HG02852 (cell line): ENCODE measurements around the gene ATG16L2.
"Not testable (repeated sequence)": the region's sequence is repeated elsewhere in the genome, so short reads cannot be mapped to it uniquely, and the experiment has no call there.

ENCODE experiments used
- ATAC-seq: cut with Tn5 transposase; IDR thresholded peaks from one replicate; pipeline ENCODE4 v1.9.1; 2021; ENCODE audit warnings: mild to moderate bottlenecking, moderate library complexity; ENCODE audit not compliant: unreplicated experiment

The ATG16L2 gene

DNA sequence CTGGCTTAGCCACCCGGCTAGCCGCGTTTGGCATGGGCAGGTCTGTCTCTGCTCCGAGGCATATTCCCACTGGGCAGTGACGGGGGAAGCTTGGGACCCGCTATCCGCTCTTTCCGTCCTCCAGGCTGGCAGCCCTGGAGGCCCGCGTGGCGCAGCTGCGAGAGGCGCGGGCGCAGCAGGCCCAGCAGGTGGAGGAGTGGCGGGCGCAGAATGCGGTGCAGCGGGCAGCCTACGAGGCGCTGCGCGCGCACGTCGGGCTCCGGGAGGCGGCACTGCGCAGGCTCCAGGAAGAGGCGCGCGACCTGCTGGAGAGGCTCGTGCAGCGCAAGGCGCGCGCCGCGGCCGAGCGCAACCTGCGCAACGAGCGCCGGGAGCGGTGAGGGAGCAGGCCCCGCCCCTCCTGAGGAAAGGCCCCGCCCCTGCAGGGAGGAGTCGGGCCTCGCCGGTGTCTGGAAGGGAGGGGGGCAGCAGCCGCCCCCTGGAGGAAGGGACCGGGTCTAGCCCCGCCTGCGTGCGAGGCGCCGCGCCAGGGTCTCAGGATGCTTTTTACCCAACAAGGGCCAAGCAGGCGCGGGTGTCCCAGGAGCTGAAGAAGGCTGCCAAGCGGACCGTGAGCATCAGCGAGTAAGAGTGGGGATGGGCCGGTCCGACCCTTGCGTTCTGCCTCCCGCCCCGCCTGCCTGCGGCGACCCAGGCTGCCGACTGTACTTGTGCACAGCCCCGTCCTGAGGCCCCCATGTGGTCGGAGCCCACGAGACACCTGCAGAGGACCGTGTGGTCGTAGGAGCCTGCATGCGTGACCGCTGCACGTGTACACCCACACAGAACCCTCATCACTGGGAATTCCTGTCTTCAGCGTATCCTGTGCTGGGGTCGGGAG is 7.9 kb downstream of the ATG16L2 start:
- peak; percentile 43 for ATAC-seq

DNA sequence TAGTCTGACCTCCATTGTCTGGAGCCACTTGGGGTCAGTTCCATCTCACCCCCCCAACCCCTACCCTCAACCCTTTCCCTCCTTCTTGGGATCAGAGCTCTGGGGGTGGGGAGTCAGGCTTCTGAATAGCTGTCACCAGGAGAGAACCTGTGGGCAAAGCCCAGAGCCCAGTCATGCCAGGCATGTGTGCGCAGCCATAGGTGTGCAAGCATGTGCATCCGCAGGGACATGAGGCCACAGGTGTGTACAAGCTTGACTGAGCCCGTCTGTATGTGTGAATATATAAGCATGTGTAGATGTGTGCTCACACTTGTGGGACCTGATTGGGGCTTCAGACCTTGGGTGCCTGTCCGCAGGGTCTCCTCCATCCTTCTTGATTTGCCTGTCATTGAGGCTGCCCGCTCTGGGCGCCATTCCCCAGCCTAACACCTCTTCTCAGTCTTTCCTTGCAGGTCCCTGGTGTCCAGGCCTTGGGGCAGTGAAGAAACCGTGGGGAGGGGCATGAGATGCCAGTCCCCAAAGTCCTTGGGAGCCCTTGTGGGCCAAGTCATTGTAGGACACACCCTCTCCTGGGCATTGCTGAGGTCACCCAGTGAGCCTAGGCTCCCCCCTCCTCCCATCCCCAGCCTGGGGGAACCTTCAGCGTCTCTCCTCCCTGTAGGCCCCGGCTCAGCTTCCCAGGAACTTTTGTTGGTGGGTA is 9.0 kb downstream of the ATG16L2 start:
- ATAC-seq: no peak

DNA sequence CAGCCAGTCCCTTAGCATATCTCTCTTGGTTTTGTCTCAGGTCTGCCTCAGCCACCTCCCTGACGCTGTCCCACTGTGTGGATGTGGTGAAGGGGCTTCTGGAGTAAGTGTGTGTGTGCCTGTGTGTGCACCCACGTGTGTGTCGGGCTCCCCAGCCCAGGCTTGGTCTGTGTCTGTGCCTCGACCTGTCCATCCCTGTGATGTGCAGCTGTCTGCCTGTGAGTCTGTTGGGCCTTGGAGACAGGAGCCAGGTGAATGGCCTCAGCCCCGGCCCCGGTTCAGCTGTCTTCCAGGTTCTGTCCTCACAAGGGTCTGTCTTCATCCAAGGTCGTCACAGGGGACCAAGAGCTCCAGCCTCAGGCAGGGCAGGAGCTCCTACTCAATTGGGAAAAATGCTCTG is 9.8 kb downstream of the ATG16L2 start:
- no peak for ATAC-seq

DNA sequence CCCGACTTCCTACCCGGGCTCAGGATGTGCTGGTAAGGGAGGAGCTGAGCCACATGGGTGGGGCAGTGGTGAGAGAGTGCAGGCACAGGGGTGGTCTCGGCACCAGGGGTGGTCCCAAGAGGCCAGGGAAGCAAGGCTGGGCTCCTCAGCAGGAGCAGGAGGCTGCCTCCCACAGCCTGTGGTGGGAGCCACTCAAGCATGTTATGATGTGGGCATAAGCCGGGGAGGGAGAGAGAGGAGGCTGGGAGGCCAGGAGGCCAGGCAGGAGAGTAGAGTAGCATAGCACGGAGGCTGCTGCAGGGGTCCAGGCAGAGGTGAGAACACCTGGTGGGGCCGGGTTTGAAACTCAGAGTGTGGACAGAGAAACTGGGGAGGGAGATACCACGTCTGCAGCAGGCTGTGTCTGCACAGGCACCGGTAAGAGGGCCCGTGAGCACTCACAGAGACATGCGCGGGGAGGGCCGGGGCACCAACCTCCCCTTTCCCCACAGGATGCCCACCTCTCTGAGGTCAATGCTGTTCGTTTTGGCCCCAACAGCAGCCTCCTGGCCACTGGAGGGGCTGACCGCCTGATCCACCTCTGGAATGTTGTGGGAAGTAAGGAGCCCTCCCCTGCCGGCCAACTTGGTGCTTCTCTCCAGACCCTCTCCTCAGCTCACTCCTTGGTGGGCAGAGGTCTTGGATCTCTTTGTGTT is 10.7 kb downstream of the ATG16L2 start:
- no peak for ATAC-seq

DNA sequence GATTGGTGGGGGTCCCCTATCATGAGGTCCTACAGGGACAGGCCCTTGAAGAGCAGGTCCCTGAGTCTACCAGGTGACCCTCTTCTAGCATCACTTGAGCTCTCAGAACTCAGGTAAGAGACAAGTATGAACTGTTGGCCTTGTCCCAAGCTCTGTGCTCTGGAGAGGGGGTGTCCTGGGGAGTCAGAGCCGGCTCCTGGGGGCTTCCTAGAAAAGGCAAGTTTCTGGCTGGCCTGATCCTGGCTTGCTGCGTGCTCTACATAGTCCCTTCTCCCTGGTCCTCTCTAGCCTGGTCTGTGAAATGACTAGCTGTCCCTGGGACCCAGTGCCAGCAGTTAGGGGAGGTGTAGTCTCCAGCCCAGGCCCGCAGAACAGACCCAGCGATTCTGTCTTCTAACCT is 11.4 kb downstream of the ATG16L2 start:
- no peak for ATAC-seq

DNA sequence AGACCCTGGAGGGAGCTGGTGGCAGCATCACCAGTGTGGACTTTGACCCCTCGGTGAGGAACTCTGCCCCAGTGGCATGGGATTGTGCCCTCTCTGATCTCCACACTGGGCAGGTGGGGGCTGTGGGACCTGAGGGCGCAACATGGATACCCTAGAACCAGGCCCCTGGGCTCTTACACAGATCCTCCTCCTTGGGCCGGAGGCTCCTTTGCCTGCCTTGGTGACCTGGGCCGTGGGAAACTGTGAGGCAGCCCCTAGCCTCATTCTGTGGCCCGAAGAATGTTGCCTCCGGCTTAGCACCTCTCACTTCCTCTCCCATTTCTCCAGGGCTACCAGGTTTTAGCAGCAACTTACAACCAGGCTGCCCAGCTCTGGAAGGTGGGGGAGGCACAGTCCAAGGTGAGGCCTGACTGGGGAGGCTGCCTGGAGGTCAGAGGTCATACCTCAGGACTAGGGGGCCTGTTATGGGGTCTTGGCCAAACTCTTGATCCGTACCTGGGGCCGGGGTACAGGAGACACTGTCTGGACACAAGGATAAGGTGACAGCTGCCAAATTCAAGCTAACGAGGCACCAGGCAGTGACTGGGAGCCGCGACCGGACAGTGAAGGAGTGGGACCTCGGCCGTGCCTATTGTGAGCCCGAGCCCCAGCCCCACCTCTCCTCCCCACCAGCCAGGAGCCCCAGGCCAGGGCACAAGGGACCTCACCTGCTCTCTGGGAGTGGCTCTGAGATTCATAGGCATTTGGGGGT is 12.2 kb downstream of the ATG16L2 start:
- no peak for ATAC-seq

DNA sequence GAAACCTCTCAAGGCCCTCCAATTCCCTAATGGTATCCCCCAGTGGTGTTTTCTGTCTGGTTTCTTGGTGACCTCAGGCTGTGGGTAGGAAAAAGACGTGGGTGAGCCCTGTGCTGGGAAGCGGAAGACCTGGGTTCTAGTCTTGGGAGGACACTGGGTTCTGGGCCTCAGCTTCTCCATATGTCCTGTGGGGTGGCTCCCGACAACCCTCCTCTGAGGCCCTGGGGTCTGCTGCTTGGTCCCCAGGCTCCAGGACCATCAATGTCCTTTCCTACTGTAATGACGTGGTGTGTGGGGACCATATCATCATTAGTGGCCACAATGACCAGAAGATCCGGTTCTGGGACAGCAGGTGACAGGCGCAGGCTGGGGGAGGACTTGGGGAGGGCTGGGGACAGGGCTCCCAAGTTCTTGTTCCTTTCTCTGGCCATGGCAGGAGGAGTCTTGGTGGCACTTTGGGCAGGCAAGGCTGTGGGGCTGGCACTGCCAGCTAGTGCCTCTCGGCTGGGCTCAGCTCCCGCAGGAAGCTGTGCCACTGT is 12.8 kb downstream of the ATG16L2 start:
- no peak for ATAC-seq

DNA sequence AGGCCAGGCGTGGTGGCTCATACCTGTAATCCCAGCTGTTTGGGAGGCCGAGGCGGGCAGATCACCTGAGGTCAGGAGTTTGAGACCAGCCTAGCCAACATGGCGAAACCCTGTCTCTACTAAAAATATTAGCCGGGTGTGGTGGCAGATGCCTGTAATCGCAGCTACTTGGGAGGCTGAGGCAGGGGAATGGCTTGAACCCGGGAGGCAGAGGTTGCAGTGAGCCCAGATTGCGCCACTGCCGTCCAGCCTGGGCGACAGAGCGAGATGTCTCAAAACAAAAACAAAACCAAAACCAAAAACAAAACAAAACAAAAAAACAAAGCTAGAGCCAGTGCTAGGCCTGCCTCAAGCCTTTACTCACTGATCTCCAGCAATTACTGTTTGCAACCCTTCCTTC is 13.4 kb downstream of the ATG16L2 start:
- ATAC-seq: not testable (repeated sequence)

DNA sequence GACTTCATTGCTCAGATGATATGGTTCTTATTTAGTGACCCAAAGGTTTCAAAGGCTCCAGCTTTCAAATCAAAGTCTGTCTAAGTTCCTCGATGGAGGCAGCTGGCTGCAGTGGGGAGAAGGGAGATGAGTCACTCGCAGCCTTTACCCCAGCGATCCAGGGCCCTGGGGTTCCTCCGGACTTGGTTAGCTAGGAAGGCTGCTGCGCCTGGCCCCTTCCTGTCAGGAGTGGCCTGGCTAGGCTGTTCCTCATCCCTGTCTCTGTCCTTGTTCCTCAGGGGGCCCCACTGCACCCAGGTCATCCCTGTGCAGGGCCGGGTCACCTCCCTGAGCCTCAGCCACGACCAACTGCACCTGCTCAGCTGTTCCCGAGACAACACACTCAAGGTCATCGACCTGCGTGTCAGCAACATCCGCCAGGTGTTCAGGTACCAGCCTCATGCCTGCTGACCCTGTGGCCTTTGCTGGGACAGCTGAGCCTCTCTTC is 13.9 kb downstream of the ATG16L2 start:
- no peak for ATAC-seq

DNA sequence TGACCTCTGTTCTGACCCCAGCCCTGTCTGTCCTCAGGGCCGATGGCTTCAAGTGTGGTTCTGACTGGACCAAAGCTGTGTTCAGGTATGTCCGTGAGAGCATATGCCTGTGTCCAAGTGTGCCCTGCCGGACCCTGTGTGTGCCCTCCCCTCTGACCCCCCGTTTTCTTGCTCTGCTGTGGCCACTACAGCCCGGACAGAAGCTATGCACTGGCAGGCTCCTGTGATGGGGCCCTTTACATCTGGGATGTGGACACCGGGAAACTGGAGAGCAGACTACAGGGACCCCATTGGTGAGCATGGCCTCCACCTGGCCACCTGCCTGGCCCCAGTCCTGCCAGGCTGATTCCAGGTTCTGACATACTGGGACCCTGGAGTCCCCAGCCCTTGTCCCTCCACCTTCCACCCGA is 14.5 kb downstream of the ATG16L2 start:
- ATAC-seq: no peak

DNA sequence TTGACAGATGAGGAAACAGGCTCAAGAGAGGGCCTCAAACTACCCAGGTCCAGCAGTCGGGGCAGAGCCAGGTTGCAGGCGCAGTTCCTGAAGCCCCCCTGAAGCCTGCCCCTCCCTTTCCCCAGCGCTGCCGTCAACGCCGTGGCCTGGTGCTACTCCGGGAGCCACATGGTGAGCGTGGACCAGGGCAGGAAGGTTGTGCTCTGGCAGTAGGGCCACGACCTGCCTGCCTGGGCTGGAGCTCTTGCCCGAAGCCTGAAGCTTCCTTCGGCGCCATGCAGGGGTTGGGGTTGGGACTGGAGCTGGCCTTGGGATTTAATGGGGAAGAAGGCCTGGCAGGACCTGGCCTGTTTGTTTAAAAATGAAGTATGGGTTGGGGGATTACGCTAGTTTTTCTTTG is 15.0 kb downstream of the ATG16L2 start:
- ATAC-seq: no peak

DNA sequence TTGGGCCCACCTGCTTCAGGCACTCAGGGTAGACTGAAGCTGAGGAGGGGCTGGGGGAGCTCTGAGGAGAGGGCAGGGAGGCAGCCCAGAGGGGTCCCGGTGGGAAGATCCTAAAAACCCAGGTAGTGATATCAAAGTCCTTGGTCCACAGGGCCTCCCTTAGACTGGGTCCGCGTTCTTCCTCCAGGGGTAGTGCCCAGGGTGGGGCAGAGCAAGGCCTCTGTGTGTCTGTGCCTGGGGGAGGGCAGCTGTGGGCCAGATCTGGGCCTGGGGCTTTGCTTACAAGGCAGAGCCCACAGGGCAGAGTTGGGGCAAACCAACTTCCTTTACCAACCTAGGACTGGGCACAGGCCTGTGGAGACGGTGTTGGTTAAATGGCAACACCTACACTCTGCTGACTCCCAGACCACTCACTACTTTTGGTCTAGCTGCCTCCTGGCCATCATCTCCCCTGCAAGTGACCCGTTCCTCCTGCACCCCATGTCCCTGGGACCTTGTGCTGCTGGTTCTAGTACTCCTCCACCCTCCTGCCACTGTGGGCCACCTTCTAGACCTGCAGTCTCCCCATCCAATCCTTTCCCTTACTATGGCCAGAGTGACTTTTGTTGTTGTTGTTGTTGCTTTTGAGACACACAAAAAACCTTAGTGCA is 15.8 kb downstream of the ATG16L2 start:
- no peak for ATAC-seq

DNA sequence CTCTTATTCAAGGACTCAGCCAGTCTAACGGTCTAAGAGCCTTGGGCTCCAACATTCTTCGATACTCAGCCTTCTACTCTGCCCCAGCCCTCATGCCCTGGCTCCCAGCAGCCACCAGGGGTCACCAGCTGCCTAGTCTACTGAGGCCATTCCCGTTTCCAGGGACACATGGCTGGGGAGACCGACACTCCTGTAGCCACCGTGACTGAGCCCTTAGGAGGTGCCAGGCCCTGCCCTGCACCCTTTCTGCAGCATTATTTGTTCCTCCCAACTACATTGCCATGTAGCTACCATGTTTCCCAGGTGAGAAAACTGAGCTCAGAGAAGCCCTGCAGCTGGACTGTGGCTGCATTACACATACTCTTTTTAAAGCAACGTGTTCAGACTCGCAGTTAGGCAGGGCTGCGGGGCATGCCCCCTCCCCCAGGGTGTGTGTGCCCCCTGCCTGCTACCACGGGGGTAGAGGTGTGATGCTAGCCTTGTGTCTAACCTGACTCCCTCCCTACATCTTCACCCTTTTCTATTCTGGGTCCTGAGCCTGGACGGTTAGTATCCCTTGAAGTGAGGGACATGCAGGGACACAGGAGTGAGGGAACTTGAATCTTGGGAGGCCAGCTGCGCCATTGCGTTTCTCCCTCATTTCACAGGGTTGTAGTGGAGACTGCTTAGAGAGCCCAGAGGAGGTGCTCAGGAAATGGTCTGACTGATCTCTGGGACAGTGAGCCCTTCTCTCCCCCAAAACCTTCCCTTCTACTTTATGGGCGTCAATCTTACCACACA is 17.5 kb downstream of the ATG16L2 start:
- no peak for ATAC-seq

DNA sequence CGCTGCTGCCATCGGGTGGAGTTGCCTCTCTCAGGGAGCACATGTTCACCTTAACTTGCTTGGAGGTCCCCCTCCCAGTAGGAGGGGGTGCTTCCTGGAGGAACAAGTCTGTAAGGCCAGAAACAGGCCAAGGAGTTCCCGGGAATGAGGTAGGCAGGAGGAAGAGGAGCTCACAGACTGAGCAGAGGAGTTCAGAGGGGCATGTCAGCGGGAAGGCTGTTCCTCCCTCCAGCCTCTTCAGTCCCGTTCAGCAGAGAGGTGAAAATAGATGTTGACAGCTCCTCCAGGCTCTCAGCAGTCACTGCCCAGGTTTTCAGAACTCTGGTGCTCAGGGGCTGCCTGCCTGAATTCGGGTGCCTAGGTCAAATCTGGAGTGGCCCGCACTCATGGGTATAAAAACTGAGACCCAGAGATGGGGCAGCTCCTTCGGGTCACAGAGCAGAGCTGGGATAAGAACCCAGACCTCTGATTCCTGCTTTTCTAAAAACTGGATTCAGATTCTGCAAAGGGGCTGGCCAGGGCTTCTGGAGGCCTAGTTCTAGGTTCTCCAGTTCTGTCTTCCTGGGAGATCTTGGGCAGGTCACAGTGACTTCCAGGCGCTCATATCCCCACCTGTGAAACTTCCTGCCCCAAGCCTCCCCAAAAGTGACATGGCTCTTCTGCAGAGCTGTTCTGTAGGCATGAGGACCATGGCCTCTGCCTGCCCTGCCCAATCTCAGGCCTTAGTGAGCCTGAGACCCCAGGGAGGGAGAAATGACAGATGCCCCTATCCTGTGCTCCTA is 18.3 kb downstream of the ATG16L2 start:
- ATAC-seq: no peak

DNA sequence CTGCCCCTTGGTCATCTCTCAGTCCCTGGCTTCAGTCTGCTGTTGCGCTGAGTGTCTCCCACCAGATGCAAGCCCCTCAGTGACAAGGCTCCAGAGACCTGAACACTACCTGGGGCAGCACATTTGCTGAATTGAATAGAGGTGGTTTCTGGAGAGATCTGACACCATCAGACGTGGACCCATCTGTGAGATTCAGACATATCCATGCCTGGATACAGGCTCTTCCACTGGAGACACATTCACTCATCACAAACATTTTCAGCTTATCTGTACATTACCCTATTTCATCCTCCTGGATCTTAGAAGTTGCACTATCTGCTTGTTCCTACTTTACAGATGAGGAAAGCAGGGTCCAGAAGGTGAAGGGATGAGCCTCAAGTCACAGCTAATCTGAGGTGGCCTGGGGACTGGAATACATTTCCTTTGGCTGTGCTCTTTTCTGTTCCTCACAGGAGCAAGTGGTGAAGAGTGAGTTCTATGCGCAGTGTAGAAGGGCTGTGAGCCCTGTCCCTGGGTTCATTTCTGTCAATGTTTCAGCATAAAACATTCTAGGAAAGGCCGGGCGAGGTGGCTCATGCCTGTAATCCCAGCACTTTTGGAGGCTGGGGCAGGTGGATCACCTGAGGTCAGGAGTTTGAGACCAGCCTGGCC is 19.0 kb downstream of the ATG16L2 start:
- no peak for ATAC-seq

DNA sequence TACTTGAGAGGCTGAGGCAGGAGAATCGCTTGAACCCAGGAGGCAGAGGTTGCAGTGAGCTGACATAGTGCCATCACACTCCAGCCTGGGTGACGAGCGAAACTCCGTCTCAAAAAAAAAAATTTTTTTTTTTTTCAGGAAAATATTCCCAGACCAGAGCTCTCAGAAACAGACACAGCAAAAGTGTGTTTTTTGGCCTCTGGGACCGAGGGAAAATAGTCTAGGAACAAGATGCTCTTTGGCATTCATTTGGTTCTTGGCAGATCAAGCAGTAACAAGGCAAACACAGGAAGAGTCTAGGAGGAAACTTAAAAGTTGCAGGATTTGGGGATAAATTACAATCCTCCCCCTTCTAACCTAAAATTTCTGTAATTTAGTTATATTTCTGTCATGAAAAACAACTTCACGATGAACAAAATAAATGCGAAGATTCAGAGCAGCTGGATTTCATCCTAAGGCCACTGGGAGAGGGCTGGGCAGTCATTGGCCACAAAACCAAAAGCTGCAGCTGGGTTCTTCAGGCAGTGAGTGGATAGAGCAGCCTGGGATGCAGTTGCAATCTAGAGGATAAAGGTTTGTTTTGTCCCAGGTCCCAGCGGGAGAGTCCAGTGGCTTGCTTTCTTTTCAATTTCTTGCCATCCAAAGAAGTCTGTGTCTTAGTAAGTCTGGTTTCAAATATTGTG is 19.7 kb downstream of the ATG16L2 start:
- ATAC-seq: no peak

DNA sequence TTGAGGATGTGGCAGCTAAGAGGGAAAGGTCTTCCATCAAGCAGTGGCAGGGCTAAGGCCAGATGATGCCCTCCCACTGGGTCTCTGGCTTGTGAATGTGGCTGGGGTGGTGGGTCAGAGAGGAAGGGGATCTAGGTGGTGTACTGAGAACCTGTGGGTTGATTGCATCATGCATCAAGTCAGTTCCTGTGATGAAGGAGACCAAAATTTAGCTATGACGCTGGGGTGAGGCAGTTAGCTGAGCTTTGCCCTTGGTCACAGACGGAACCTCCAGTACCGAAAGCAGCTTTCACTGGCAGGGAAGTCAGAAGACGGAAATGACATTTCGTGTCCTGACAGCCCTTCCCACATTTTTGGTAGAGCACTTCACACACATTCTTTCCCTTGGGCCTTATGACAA is 20.7 kb downstream of the ATG16L2 start:
- no peak for ATAC-seq
